ENCODE results near the gene FAM163B. TPM values are rescaled to one million over a fixed set of nuclear protein-coding genes. Genes with fewer than 3 reads are reported as not detected.
A peak's percentile ranks its signal among the peaks of the same experiment; 100 is the strongest.

Gene FAM163B
- total and polyA plus RNA-seq, 2 donors (not counting 3 experiments of a cell fraction or from before 2014, with no cell fraction given): not detected

GRCh38 chr9:133576875-133577736, 32.1 kb downstream of the FAM163B start:
- no peak for TF ChIP-seq POLR2AphosphoS5 (IDR thresholded peaks at IDR 0.05; ENCODE audit: insufficient read depth, low read depth, low read length)
- TF ChIP-seq POLR2A (IDR thresholded peaks at IDR 0.05; ENCODE audit: low read depth, low read length): no peak
- no peak for TF ChIP-seq FOS (IDR thresholded peaks at IDR 0.05; ENCODE audit: borderline replicate concordance, insufficient read depth, low read length)
- no peak for TF ChIP-seq GATA2 (IDR thresholded peaks at IDR 0.05; ENCODE audit: insufficient read depth, insufficient read length, low read depth, low read length)
- no peak for TF ChIP-seq MYC (IDR thresholded peaks at IDR 0.05; ENCODE audit: low read depth, low read length)
- TF ChIP-seq, protein P1, sequence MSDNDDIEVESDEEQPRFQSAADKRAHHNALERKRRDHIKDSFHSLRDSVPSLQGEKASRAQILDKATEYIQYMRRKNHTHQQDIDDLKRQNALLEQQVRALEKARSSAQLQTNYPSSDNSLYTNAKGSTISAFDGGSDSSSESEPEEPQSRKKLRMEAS (IDR thresholded peaks at IDR 0.05; ENCODE audit: insufficient read depth, insufficient read length): no peak
- no peak for TF ChIP-seq EZH2 (IDR thresholded peaks at IDR 0.05; ENCODE audit: borderline replicate concordance, low read depth, low read length, severe bottlenecking)
- TF ChIP-seq JUN (IDR thresholded peaks at IDR 0.05; ENCODE audit: borderline replicate concordance, insufficient read depth, insufficient read length, low read depth): no peak
- Histone ChIP-seq H3K4me1 (ENCODE audit: control insufficient read depth, extremely low read depth, insufficient read depth, low read length) (peaks cover 2% of the 10 kb centered on the region), H3K9me1 (replicated peaks; ENCODE audit: control insufficient read depth, extremely low read depth, insufficient read depth, low read length) (no peaks in the 10 kb centered on the region), H3K36me3 (ENCODE audit: control insufficient read depth in 2 of 2, extremely low read depth in 1 of 2, insufficient read depth in 2 of 2, low read length in 2 of 2) (no peaks in the 10 kb centered on the region), H4K20me1 (replicated peaks; ENCODE audit: control insufficient read depth, extremely low read depth, insufficient read depth, low read length) (no peaks in the 10 kb centered on the region), H3K79me2 (ENCODE audit: control insufficient read depth, insufficient read depth, low read length) (no peaks in the 10 kb centered on the region), H3K9me3 (replicated peaks; ENCODE audit: control insufficient read depth, insufficient read depth, low read length) (no peaks in the 10 kb centered on the region), H2AFZ (ENCODE audit: low read depth, low read length) (peak overlapping the region; percentile 17), H3K27ac (ENCODE audit: insufficient read depth, low read depth, low read length) (no peak overlapping the region), H3K4me2 (ENCODE audit: insufficient read depth, low read length) (no peak overlapping the region), H3K4me3 (replicated peaks in 1 of 3; ENCODE audit: insufficient read depth in 1 of 3, low read depth in 1 of 3, low read length in 3 of 3) (no peak overlapping the region), H3K27me3 (ENCODE audit: control insufficient read depth in 2 of 2, insufficient read depth in 2 of 2, low read length in 2 of 2) (no peaks in the 10 kb centered on the region), H3K9ac (replicated peaks; ENCODE audit: extremely low read depth, insufficient read depth, low read length) (no peak overlapping the region)
- POLR2A ChIA-PET: no interaction called here
- BruUV-seq (replicated peaks): no TSS peak
- CTCF ChIA-PET: interaction anchor here (0.9 kb wide), 1 partner anchor 166 kb away, joined by 3 read pairs; no protein-coding TSS in a partner anchor
- intact Hi-C loops (cut with micrococcal nuclease): no loop called here
- no peak for DNase-seq (ENCODE audit: low read depth, low spot score)
- FAIRE-seq: no peak
- dilution Hi-C loops (cut with MboI; ENCODE audit: extremely low pct_ligation_motif_present, low sequenced_read_pairs): no loop called here

All from endothelial cell of umbilical vein (primary cell).